ENCODE results near the gene MUC5AC.
"Not testable (repeated sequence)": the region's sequence is repeated elsewhere in the genome, so short reads cannot be mapped to it uniquely, and the experiment has no call there.

MUC5AC gene

GRCh38 chr11:1150769-1151365 is 6.9 kb upstream of the MUC5AC start:
- no peaks in the 10 kb centered on the region for H3K27me3 Mint-ChIP-seq (ENCODE audit: low read depth)
- no peaks in the 10 kb centered on the region for H3K4me1 Mint-ChIP-seq (ENCODE audit: low read depth)
- H3K27ac Mint-ChIP-seq = no peak overlapping the region
- H3K9me3 Mint-ChIP-seq = peaks cover 15% of the 10 kb centered on the region
- no peaks in the 10 kb centered on the region for H3K36me3 Mint-ChIP-seq (ENCODE audit: low read depth)
- H3K4me3 Mint-ChIP-seq = no peak overlapping the region

DNA sequence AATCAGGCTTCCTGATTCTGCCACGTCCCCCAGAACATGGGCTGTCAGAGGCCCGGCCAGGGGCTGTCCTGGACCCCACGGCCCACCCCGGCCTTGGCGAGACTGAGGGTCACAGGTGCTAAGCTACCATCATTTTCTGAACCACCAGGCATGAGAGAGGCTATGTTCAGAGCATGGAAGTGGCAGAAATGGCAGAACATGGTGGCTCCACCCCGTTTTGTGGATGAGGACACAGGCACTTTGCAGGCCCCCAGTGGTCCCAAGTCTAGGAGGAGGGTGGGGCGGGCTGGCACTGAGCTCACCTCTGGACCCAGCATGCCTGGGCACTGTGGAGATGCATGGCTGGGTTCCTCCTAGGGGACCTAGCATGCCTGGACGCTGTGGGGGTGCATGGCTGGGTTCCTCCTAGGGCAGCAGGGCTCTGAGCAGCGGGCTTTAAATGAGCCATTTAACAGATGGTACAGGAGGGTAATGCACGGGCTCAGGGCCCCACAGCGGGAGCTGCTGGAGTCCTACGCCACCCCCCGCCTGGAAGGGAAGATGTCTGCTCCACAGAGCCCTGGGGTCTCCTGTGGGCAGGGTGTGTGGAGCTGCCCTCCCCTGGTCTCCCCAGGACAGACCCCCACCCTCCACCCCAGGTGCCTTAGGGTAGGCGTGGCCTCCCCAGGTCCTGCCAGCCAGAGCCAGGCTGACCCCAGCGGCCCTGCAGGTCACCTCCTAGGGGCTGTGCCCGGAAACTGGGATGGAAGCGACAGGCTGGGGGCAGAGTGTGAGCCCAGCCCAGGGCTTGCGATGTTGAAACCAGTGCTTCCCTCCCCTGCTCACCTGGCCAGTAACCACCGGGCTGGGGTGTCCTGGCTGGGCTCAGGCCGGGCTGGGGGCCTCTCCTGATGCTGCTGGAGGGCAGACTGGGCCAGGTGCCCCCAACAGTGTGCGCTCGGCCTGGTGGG is 6.1 kb upstream of the MUC5AC start:
- no peaks in the 10 kb centered on the region for H3K36me3 Mint-ChIP-seq (ENCODE audit: low read depth)
- H3K9me3 Mint-ChIP-seq = peaks cover 15% of the 10 kb centered on the region
- H3K27ac Mint-ChIP-seq = no peak overlapping the region
- no peaks in the 10 kb centered on the region for H3K4me1 Mint-ChIP-seq (ENCODE audit: low read depth)
- H3K4me3 Mint-ChIP-seq = no peak overlapping the region
- H3K27me3 Mint-ChIP-seq (ENCODE audit: low read depth) = no peaks in the 10 kb centered on the region

DNA sequence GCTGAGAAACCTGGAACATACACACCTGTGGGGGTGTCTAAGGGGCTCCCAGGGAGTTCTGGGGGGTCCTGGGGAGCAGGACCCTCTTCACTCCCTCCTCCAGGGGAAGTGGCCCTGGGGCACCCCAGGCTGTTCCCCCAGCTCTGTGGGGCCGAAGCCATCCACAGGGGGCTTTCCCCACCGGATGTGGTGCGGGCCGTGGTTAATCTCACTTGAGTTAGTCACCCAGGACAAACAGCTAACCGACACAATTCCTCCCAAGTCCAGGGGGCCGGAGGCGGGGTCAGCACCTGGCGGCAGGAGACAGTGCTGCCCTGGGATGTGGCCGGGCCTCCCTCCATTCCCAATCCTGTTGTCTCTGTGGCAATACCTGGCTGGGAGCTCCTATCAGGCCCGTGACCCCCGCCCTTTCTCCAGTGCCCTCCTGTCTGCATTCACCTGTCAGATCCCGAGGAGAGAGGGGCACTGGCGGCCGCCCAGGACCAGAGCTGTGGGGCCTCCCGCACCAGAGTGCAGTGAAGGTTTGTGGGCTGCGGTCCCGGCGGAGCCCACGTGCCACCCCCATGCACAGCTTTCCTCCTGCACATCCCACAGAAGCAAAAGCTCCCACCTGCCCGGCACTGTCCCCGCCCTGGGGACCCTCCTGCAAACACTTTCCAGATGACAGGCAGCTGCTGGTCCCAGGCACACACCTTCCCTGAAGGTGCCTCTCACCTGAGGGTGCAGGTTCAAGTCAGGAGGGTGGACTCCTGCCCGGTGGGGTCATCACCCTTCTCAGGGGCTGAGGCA is 5.2 kb upstream of the MUC5AC start:
- Mint-ChIP-seq H3K27ac (no peak overlapping the region), H3K27me3 (ENCODE audit: low read depth) (no peaks in the 10 kb centered on the region), H3K36me3 (ENCODE audit: low read depth) (no peaks in the 10 kb centered on the region), H3K4me1 (ENCODE audit: low read depth) (no peaks in the 10 kb centered on the region), H3K9me3 (peaks cover 14% of the 10 kb centered on the region), H3K4me3 (no peak overlapping the region)

GRCh38 chr11:1153105-1153950 is 4.4 kb upstream of the MUC5AC start:
- Mint-ChIP-seq H3K4me3 (no peak overlapping the region), H3K27me3 (ENCODE audit: low read depth) (no peaks in the 10 kb centered on the region), H3K9me3 (peaks cover 6% of the 10 kb centered on the region), H3K4me1 (ENCODE audit: low read depth) (no peaks in the 10 kb centered on the region), H3K36me3 (ENCODE audit: low read depth) (no peaks in the 10 kb centered on the region), H3K27ac (no peak overlapping the region)

GRCh38 chr11:1153951-1154493 is 3.7 kb upstream of the MUC5AC start:
- Mint-ChIP-seq H3K36me3 (ENCODE audit: low read depth) (no peaks in the 10 kb centered on the region), H3K4me1 (ENCODE audit: low read depth) (no peaks in the 10 kb centered on the region), H3K27me3 (ENCODE audit: low read depth) (no peaks in the 10 kb centered on the region), H3K27ac (no peak overlapping the region), H3K4me3 (no peak overlapping the region), H3K9me3 (peaks cover 4% of the 10 kb centered on the region)

DNA sequence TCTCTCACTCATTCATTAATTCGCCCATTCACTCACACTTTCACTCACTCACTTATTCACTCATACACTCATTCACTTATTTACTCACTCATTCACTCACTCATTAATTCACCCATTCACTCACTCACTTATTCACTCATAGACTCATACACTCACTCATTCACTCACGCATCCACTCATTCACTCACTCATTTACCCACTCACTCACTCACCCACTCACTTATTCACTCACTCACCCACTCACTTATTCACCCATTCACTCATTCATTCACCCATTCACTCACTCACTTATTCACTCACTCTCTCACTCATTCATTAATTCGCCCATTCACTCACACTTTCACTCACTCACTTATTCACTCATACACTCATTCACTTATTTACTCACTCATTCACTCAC is 3.1 kb upstream of the MUC5AC start:
- not testable (repeated sequence) for H3K27me3 Mint-ChIP-seq (ENCODE audit: low read depth); H3K4me3 Mint-ChIP-seq; H3K36me3 Mint-ChIP-seq (ENCODE audit: low read depth); H3K9me3 Mint-ChIP-seq; H3K4me1 Mint-ChIP-seq (ENCODE audit: low read depth); H3K27ac Mint-ChIP-seq

- Mint-ChIP-seq H3K4me1 (ENCODE audit: low read depth) (no peaks in the 10 kb centered on the region), H3K27ac (no peak overlapping the region), H3K9me3 (peaks cover 4% of the 10 kb centered on the region), H3K36me3 (ENCODE audit: low read depth) (no peaks in the 10 kb centered on the region), H3K27me3 (ENCODE audit: low read depth) (no peaks in the 10 kb centered on the region), H3K4me3 (no peak overlapping the region)
These were observed 2.5 kb upstream of the MUC5AC start for GRCh38 chr11:1155274-1155693.

DNA sequence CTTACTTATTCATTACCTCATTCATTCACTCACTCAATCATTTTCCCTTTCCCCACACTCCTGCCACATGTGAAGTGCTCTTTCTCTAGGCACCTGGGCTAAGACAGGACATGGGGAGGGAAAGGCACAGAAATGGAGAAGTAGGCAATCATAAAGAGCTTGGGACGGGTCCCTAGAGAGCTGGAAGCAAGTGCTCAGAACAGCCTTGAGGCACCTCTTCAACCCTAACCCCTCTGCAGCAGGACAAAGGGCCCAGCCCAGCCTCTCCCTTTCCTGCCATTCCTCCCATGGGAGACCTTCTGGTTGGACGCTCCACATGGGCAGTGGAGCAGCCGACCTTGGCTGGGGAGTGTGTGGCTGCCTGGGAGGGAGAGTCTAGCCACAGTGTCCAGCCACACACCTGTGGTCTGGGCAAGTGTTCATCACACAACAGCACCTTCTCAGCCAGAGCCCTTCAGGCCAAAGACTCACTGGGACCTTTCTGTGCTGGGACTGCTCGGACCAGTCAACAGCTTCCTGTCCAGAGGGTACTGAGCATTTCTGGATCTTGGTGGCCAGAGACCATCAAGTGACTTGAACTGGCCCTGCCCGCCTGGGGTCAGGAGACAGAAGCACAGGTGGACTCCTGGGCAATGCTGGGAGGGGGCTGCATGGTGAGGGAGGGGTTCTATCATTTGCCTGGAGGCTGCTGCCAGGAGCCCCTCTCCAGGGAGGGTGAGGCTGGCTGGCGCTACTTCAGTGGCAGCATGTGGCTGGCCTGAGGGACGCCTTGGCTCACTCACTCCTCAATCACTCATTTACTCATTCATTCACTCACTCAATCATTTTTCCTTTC is 1.0 kb upstream of the MUC5AC start:
- H3K9me3 Mint-ChIP-seq = peaks cover 4% of the 10 kb centered on the region
- H3K4me1 Mint-ChIP-seq (ENCODE audit: low read depth) = no peaks in the 10 kb centered on the region
- H3K27ac Mint-ChIP-seq = no peak overlapping the region
- no peaks in the 10 kb centered on the region for H3K27me3 Mint-ChIP-seq (ENCODE audit: low read depth)
- no peaks in the 10 kb centered on the region for H3K36me3 Mint-ChIP-seq (ENCODE audit: low read depth)
- no peak overlapping the region for H3K4me3 Mint-ChIP-seq

GRCh38 chr11:1157341-1157644 is 460 bp upstream of the MUC5AC start:
- H3K9me3 Mint-ChIP-seq = peaks cover 4% of the 10 kb centered on the region
- no peaks in the 10 kb centered on the region for H3K27me3 Mint-ChIP-seq (ENCODE audit: low read depth)
- no peak overlapping the region for H3K4me3 Mint-ChIP-seq
- no peaks in the 10 kb centered on the region for H3K36me3 Mint-ChIP-seq (ENCODE audit: low read depth)
- no peaks in the 10 kb centered on the region for H3K4me1 Mint-ChIP-seq (ENCODE audit: low read depth)
- no peak overlapping the region for H3K27ac Mint-ChIP-seq

GRCh38 chr11:1158681-1159487 is 1.1 kb downstream of the MUC5AC start:
- no peaks in the 10 kb centered on the region for H3K27me3 Mint-ChIP-seq (ENCODE audit: low read depth)
- H3K36me3 Mint-ChIP-seq (ENCODE audit: low read depth) = no peaks in the 10 kb centered on the region
- H3K9me3 Mint-ChIP-seq = peaks cover 4% of the 10 kb centered on the region
- no peak overlapping the region for H3K4me3 Mint-ChIP-seq
- no peak overlapping the region for H3K27ac Mint-ChIP-seq
- no peaks in the 10 kb centered on the region for H3K4me1 Mint-ChIP-seq (ENCODE audit: low read depth)

DNA sequence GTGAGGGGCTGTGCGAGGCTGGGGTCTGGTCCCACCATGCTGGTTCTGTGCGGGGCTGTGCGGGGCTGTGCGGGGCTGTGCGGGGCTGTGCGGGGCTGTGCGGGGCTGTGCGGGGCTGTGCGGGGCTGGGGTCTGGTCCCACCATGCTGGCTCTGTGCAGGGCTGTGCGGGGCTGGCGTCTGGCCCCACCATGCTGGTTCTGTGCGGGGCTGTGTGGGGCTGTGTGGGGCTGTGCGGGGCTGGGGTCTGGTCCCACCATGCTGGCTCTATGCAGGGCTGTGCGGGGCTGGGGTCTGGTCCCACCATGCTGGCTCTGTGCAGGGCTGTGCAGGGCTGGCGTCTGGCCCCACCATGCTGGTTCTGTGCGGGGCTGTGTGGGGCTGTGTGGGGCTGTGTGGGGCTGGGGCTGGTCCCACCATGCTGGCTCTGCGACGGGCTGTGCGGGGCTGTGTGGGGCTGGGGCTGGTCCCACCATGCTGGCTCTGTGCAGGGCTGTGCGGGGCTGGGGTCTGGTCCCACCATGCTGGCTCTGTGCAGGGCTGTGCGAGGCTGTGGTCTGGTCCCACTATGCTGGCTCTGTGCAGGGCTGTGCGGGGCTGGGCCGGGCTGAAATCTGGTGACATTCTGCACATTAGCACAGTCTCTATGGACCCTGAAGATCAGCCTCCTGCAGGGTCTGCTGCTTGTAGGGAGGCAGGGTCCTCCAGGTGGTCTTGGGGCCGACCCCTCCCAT is 1.9 kb downstream of the MUC5AC start:
- H3K27me3 Mint-ChIP-seq (ENCODE audit: low read depth); H3K4me1 Mint-ChIP-seq (ENCODE audit: low read depth); H3K36me3 Mint-ChIP-seq (ENCODE audit: low read depth); H3K9me3 Mint-ChIP-seq; H3K4me3 Mint-ChIP-seq; H3K27ac Mint-ChIP-seq: not testable (repeated sequence)
